Ascending aorta (tissue), 2 donors: ENCODE data around the gene STK39. TPM values are rescaled to one million over a fixed set of nuclear protein-coding genes. Genes with fewer than 3 reads are reported as not detected.

Experiments used
- DNase-seq, 2 donors: peaks; one replicate each; pipeline ENCODE4 v3.0.0-alpha.2; 2019; ENCODE audit warnings: low spot score in 2 of 2
- H3K27ac ChIP-seq, 2 donors: fragments of 200-600 bp; sonication (generic); one replicate each; pipeline ENCODE4 v1.5.1; 2016 to 2017; ENCODE audit warnings: mild to moderate bottlenecking in 1 of 2
- H3K27me3 ChIP-seq: fragments of 200-600 bp; sonication (generic); one replicate; pipeline ENCODE4 v1.5.1; 2017
- H3K36me3 ChIP-seq, 2 donors: fragments of 200-600 bp; sonication (generic); one replicate each; pipeline ENCODE4 v1.5.1; 2016
- H3K4me1 ChIP-seq, 2 donors: fragments of 200-600 bp; sonication (generic); one replicate each; pipeline ENCODE4 v1.5.1; 2016 to 2017; ENCODE audit warnings: mild to moderate bottlenecking in 1 of 2
- H3K4me3 ChIP-seq, 2 donors: fragments of 200-600 bp; sonication (generic); one replicate each; pipeline ENCODE4 v1.5.1; 2016 to 2017; ENCODE audit warnings: mild to moderate bottlenecking in 1 of 2
- H3K9me3 ChIP-seq, 2 donors: fragments of 200-600 bp; sonication (generic); one replicate each; pipeline ENCODE4 v1.5.1; 2016
- intact Hi-C: fragments of 100-400 bp; cut with DNase I; formaldehyde crosslinking; loops from one replicate; pipeline ENCODE4 v1.15.1; 2023
- total RNA-seq: library from RNA; depleted of rRNA; stranded (reverse); fragments of >200 nt; gene quantifications from one replicate; pipeline ENCODE4 v1.1.0, GENCODE V29; 2016
- TF ChIP-seq, protein P1 (sequence below), 3 experiments: fragments of 200-600 bp in 2 of 3; fragments of 450-650 bp in 1 of 3; sonication (generic) in 2 of 3; IDR thresholded peaks; one replicate each; pipeline ENCODE4 v1.5.1; 2016 to 2019; ENCODE audit warnings: antibody characterized with exemption in 3 of 3, mild to moderate bottlenecking in 1 of 3, moderate library complexity in 1 of 3

The STK39 gene
- total RNA-seq, 1 donor from 2014 or later, result 7.5 TPM

DNA sequence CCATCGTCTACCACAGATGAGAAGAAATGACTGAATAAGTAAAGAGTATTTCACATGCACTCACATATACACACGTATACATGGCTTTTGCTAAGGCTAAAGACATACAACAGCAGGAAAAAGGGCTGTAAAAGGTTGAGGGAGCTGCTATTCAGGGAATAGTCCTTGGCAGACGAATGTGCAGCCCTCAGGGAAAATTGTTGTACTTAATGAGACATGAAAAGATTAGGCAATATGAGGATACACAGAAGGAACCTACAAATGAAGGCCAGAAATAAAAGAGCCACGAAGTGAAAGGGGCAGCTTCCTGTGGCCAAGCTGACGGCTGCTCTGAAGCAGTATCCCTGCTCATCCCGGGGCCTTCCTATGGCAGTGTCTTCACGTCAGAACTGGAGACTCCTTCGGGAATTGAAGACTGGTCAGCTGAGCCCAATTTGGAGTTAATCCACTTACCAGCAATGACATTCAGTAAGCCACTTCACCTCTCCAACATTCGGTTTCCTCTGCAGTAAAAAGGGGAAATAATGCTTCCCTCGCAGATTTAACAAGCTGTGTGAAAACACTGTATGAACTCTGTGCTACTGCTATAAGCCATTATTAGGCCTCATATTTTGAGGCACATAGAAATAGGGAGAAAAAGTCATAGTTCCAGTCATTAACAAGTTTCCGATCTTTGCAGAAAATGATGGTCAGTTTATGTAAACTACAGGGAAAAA lies 221.8 kb downstream of the STK39 start:
- intact Hi-C loops, result no loop called here
- TF ChIP-seq, protein P1, sequence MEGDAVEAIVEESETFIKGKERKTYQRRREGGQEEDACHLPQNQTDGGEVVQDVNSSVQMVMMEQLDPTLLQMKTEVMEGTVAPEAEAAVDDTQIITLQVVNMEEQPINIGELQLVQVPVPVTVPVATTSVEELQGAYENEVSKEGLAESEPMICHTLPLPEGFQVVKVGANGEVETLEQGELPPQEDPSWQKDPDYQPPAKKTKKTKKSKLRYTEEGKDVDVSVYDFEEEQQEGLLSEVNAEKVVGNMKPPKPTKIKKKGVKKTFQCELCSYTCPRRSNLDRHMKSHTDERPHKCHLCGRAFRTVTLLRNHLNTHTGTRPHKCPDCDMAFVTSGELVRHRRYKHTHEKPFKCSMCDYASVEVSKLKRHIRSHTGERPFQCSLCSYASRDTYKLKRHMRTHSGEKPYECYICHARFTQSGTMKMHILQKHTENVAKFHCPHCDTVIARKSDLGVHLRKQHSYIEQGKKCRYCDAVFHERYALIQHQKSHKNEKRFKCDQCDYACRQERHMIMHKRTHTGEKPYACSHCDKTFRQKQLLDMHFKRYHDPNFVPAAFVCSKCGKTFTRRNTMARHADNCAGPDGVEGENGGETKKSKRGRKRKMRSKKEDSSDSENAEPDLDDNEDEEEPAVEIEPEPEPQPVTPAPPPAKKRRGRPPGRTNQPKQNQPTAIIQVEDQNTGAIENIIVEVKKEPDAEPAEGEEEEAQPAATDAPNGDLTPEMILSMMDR (IDR thresholded peaks at IDR 0.05), result no peak
- Histone ChIP-seq H3K27me3 (no peaks in the 10 kb centered on the region), H3K27ac (no peak overlapping the region), H3K4me1 (no peaks in the 10 kb centered on the region), H3K36me3 (no peaks in the 10 kb centered on the region), H3K9me3 (no peaks in the 10 kb centered on the region), H3K4me3 (no peak overlapping the region)
- DNase-seq, result no peak

DNA sequence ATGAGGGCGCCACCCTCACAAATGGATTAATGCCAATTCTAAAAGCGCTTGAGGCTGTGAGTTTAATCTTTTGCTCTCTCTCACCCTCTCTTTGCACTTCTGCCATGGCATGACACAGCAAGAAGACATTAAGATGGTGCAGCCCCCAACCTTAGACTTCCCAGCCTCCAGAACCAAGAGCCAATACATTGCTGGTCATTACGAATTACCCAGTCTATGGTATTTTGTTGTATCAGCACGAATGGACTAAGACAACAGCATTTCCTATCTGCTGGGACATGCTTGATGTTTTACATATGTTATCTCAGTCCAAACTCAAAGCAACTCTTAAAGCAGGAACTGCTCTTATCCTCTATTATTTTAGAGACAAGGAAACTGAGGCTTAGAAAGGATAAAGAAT lies 222.9 kb downstream of the STK39 start:
- TF ChIP-seq, protein P1 (IDR thresholded peaks at IDR 0.05), result no peak
- Histone ChIP-seq H3K36me3 (no peaks in the 10 kb centered on the region), H3K4me3 (no peak overlapping the region), H3K27me3 (no peaks in the 10 kb centered on the region), H3K27ac (no peak overlapping the region), H3K4me1 (no peaks in the 10 kb centered on the region), H3K9me3 (no peaks in the 10 kb centered on the region)
- intact Hi-C loops, result no loop called here
- no peak for DNase-seq

DNA sequence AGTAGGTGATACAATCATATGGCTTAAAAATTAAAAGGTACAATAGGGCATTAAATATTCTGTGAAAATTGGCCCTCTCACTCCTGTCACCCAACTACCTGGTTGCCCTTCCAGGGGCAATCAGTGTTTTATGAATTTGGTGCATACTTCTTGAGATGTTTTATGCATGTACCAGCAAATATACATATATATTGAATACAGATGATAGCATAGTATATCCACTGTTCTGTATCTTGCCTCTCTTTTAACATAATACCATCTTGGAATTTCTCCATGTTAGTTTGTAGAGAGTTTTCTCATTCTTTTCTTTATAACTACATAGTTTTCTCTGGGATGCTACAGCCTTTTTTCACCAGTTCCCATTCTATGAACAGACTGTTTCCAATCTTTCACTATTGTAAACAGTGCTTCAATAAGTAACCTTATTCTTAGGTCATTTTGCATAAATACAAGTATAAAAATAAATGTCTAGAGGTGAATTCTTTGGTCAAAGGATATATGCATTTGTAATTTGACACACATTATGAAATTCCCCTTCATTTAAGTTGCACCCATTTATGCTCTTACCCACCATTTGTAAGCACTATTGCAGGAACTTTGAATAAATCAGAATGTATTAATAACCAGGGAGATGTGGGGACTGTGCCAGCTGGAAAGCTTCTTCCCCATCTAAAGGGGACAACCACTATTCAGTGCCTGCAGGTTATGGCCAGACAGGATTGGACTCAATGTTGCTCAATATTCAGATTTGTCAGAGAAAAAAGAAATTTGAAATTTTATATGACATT lies 225.4 kb downstream of the STK39 start:
- H3K27me3 ChIP-seq, result no peaks in the 10 kb centered on the region
- no peaks in the 10 kb centered on the region for H3K4me1 ChIP-seq
- no peaks in the 10 kb centered on the region for H3K36me3 ChIP-seq
- DNase-seq, result no peak
- H3K9me3 ChIP-seq, result no peaks in the 10 kb centered on the region
- H3K4me3 ChIP-seq, result no peak overlapping the region
- no peak overlapping the region for H3K27ac ChIP-seq
- intact Hi-C loops, result no loop called here
- TF ChIP-seq, protein P1 (IDR thresholded peaks at IDR 0.05), result no peak

GRCh38 chr2:168015274-168015953 lies 232.0 kb downstream of the STK39 start:
- Histone ChIP-seq H3K36me3 (no peaks in the 10 kb centered on the region), H3K27me3 (no peaks in the 10 kb centered on the region), H3K9me3 (no peaks in the 10 kb centered on the region), H3K27ac (no peak overlapping the region), H3K4me3 (no peak overlapping the region), H3K4me1 (no peaks in the 10 kb centered on the region)
- DNase-seq, result no peak
- TF ChIP-seq, protein P1 (IDR thresholded peaks at IDR 0.05), result no peak
- intact Hi-C loops, result no loop called here

DNA sequence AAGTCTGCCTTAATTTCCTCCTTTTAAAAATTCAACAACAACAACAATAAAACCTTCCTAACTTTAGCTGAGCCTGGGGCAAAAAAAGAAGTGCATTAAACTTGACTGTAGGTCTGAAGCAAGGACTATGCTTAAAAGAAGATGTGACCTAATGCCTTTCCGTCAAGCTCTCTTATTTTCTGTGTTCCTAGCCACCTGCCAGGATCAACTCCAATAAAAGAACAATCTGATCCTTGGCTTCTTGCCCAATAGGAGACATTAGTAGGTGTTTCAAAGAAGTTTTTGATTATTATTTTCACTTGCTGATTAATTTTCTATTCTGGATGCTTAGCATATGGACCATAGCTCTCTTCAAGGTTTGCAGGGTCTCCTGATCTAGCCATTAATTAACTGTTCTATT lies 237.5 kb downstream of the STK39 start:
- no peaks in the 10 kb centered on the region for H3K9me3 ChIP-seq
- no peak overlapping the region for H3K4me3 ChIP-seq
- TF ChIP-seq, protein P1 (IDR thresholded peaks at IDR 0.05), result no peak
- no peak for DNase-seq
- H3K4me1 ChIP-seq, result no peaks in the 10 kb centered on the region
- H3K27me3 ChIP-seq, result no peaks in the 10 kb centered on the region
- no peaks in the 10 kb centered on the region for H3K36me3 ChIP-seq
- H3K27ac ChIP-seq, result no peak overlapping the region
- intact Hi-C loops, result no loop called here
